NCI-H128 (cell line): ENCODE measurements around the gene SYNPO2.
"Not testable (repeated sequence)": the region's sequence is repeated elsewhere in the genome, so short reads cannot be mapped to it uniquely, and the experiment has no call there.

ENCODE experiments used
- DNase-seq: peaks from one replicate; lab custom pipeline; 2025; ENCODE audit not compliant: unreplicated experiment; lab: John Stamatoyannopoulos, UW

The SYNPO2 gene

GRCh38 chr4:119028296-119028695 lies 139.6 kb downstream of the SYNPO2 start:
- no peak for DNase-seq

- no peak for DNase-seq
Observed at GRCh38 chr4:119029847-119030535, 141.3 kb downstream of the SYNPO2 start.

GRCh38 chr4:119030536-119030890 lies 141.9 kb downstream of the SYNPO2 start:
- DNase-seq = no peak

GRCh38 chr4:119031218-119031617 lies 142.6 kb downstream of the SYNPO2 start:
- DNase-seq = no peak

GRCh38 chr4:119032921-119033685 lies 144.4 kb downstream of the SYNPO2 start:
- DNase-seq = no peak

GRCh38 chr4:119034276-119035008 lies 145.8 kb downstream of the SYNPO2 start:
- no peak for DNase-seq

GRCh38 chr4:119035951-119036737 lies 147.5 kb downstream of the SYNPO2 start:
- DNase-seq = no peak

- DNase-seq = no peak
Observed at GRCh38 chr4:119037709-119038108, 149.1 kb downstream of the SYNPO2 start.

- DNase-seq = no peak
Observed at GRCh38 chr4:119038116-119038841, 149.6 kb downstream of the SYNPO2 start.

- DNase-seq = no peak
Observed at GRCh38 chr4:119039160-119039559, 150.5 kb downstream of the SYNPO2 start.

GRCh38 chr4:119039779-119040178 lies 151.1 kb downstream of the SYNPO2 start:
- DNase-seq = no peak

- no peak for DNase-seq
Observed at GRCh38 chr4:119040261-119040660, 151.6 kb downstream of the SYNPO2 start.

- DNase-seq = no peak
Observed at GRCh38 chr4:119040694-119041185, 152.1 kb downstream of the SYNPO2 start.

- no peak for DNase-seq
Observed at GRCh38 chr4:119041396-119041795, 152.7 kb downstream of the SYNPO2 start.

- DNase-seq = peak; percentile 43
Observed at GRCh38 chr4:119041951-119042560, 153.4 kb downstream of the SYNPO2 start.

GRCh38 chr4:119046263-119046662 lies 157.6 kb downstream of the SYNPO2 start:
- no peak for DNase-seq

- DNase-seq = not testable (repeated sequence)
Observed at GRCh38 chr4:119047059-119047458, 158.4 kb downstream of the SYNPO2 start.

- no peak for DNase-seq
Observed at GRCh38 chr4:119048446-119048845, 159.8 kb downstream of the SYNPO2 start.

- DNase-seq = no peak
Observed at GRCh38 chr4:119049342-119049741, 160.7 kb downstream of the SYNPO2 start.
